H1 (cell line): ENCODE results near the gene CKLF. TPM values are rescaled to one million over a fixed set of nuclear protein-coding genes. Genes with fewer than 3 reads are reported as not detected.
"Not testable (repeated sequence)": the region's sequence is repeated elsewhere in the genome, so short reads cannot be mapped to it uniquely, and the experiment has no call there.

Experiments
- CTCF ChIA-PET: fragments of 300-600 bp; sonication (Branson Sonifier 250); formaldehyde crosslinking; loops from one replicate; lab custom pipeline; 2021; ENCODE audit not compliant: partially characterized antibody; lab: Charles Lee
- POLR2A ChIA-PET: fragments of 300-600 bp; sonication (Branson Sonifier 250); formaldehyde crosslinking; loops from one replicate; lab custom pipeline; 2021; ENCODE audit warnings: inconsistent platforms; ENCODE audit not compliant: partially characterized antibody; lab: Charles Lee
- DNase-seq, 2 experiments: peaks; one replicate each; pipeline versions ENCODE4 v3.0.0 to v3.0.0-alpha.2; 2010 to 2022; ENCODE audit warnings: low spot score in 2 of 2, low read depth in 1 of 2, mixed read lengths in 1 of 2
- FAIRE-seq: peaks from 2 replicates; lab custom pipeline; 2011; peaks lifted over from hg19 to GRCh38; lab: Jason Lieb, UNC
- H2AFZ ChIP-seq: 2 replicates; pipeline ENCODE4 v1.8.1; 2012; ENCODE audit warnings: low read length, inconsistent platforms
- H2AK5ac ChIP-seq: 2 replicates; pipeline ENCODE4 v1.6.1; 2013; ENCODE audit warnings: low read depth, low read length
- H2BK120ac ChIP-seq: replicated peaks from 2 replicates; pipeline ENCODE3; 2013; ENCODE audit warnings: low read depth, low read length, inconsistent platforms
- H2BK12ac ChIP-seq: 2 replicates; pipeline ENCODE4 v1.6.1; 2013; ENCODE audit warnings: low read depth, low read length
- H2BK15ac ChIP-seq: 2 replicates; pipeline ENCODE4 v1.6.1; 2013; ENCODE audit warnings: low read length
- H2BK20ac ChIP-seq: 2 replicates; pipeline ENCODE4 v1.6.1; 2013; ENCODE audit warnings: low read length
- H2BK5ac ChIP-seq: 2 replicates; pipeline ENCODE4 v1.6.1; 2013; ENCODE audit warnings: low read depth, low read length
- H3K14ac ChIP-seq: 2 replicates; pipeline ENCODE4 v1.6.1; 2013; ENCODE audit warnings: inconsistent platforms; ENCODE audit not compliant: insufficient read length
- H3K18ac ChIP-seq: 2 replicates; pipeline ENCODE4 v1.6.1; 2013; ENCODE audit warnings: low read length; ENCODE audit errors: extremely low read depth
- H3K23ac ChIP-seq: 2 replicates; pipeline ENCODE4 v1.6.1; 2013; ENCODE audit warnings: inconsistent platforms; ENCODE audit not compliant: insufficient read length
- H3K23me2 ChIP-seq: 2 replicates; pipeline ENCODE4 v1.6.1; 2013; ENCODE audit warnings: low read depth, low read length
- H3K27ac ChIP-seq: 2 replicates; pipeline ENCODE4 v1.6.1; 2011; ENCODE audit warnings: low read depth, low read length, inconsistent platforms
- H3K27me3 ChIP-seq, 4 experiments: replicated peaks in 1 of 4; 1 replicate in 1 of 4; 2 replicates in 3 of 4; pipeline versions ENCODE4 v1.6.1 to v1.8.1; 2011 to 2013; ENCODE audit warnings: low read length in 3 of 4, mild to moderate bottlenecking in 3 of 4, inconsistent platforms in 2 of 4, mixed read lengths in 2 of 4, moderate library complexity in 1 of 4; ENCODE audit not compliant: control insufficient read depth in 3 of 4, insufficient read depth in 3 of 4; ENCODE audit errors: extremely low read depth in 1 of 4
- H3K36me3 ChIP-seq, 4 experiments: 2 replicates each; pipeline versions ENCODE4 v1.6.1 to v1.8.1; 2011 to 2013; ENCODE audit warnings: mild to moderate bottlenecking in 4 of 4, low read length in 3 of 4, moderate library complexity in 2 of 4, control low read depth in 1 of 4, inconsistent platforms in 1 of 4; ENCODE audit not compliant: insufficient read depth in 4 of 4, control insufficient read depth in 2 of 4
- H3K4ac ChIP-seq: replicated peaks from 2 replicates; pipeline ENCODE3; 2013; ENCODE audit warnings: low read length, low read depth, mixed read lengths, inconsistent platforms; ENCODE audit not compliant: insufficient read length
- H3K4me1 ChIP-seq, 4 experiments: replicated peaks in 1 of 4; 1 replicate in 1 of 4; 2 replicates in 3 of 4; pipeline versions ENCODE4 v1.6.1 to v1.8.1; 2011 to 2013; ENCODE audit warnings: low read length in 3 of 4, inconsistent platforms in 2 of 4, mixed read lengths in 1 of 4; ENCODE audit not compliant: insufficient read depth in 4 of 4, control insufficient read depth in 3 of 4
- H3K4me2 ChIP-seq, 2 experiments: 2 replicates each; pipeline versions ENCODE4 v1.6.1 to v1.8.1; 2011 to 2013; ENCODE audit warnings: low read depth in 2 of 2, low read length in 2 of 2, control low read depth in 1 of 2, inconsistent platforms in 1 of 2, mild to moderate bottlenecking in 1 of 2; ENCODE audit not compliant: insufficient read depth in 1 of 2
- H3K4me3 ChIP-seq, 4 experiments: fragments of 200-600, 300-600 bp in 1 of 4; sonication (generic), shearing (Covaris generic), sonication (Bioruptor Twin) in 1 of 4; 2 replicates each; pipeline versions ENCODE4 v1.5.1 to v1.8.1; 2011 to 2016; ENCODE audit warnings: low read length in 4 of 4, low read depth in 3 of 4, control low read depth in 2 of 4, inconsistent platforms in 2 of 4, mild to moderate bottlenecking in 2 of 4, mixed read lengths in 1 of 4, moderate library complexity in 1 of 4; ENCODE audit not compliant: insufficient read depth in 2 of 4; ENCODE audit errors: extremely low read depth in 1 of 4
- H3K56ac ChIP-seq: replicated peaks from 2 replicates; pipeline ENCODE3; 2013; ENCODE audit warnings: low read depth, mild to moderate bottlenecking, mixed read lengths, low read length, inconsistent platforms; ENCODE audit not compliant: insufficient read length
- H3K79me1 ChIP-seq: 2 replicates; pipeline ENCODE4 v1.6.1; 2013; ENCODE audit warnings: low read depth, low read length, control low read depth
- H3K79me2 ChIP-seq, 2 experiments: 2 replicates each; pipeline versions ENCODE4 v1.6.1 to v1.8.1; 2012 to 2013; ENCODE audit warnings: low read length in 2 of 2, mild to moderate bottlenecking in 2 of 2, inconsistent platforms in 1 of 2; ENCODE audit not compliant: insufficient read depth in 2 of 2, control insufficient read depth in 1 of 2
- H3K9ac ChIP-seq, 4 experiments: replicated peaks in 1 of 4; 1 replicate in 1 of 4; 2 replicates in 3 of 4; pipeline versions ENCODE4 v1.6.1 to v1.8.1; 2011 to 2013; ENCODE audit warnings: low read depth in 3 of 4, low read length in 3 of 4, control low read depth in 2 of 4, mild to moderate bottlenecking in 2 of 4, moderate library complexity in 2 of 4, inconsistent platforms in 1 of 4; ENCODE audit errors: extremely low read depth in 1 of 4
- H3K9me3 ChIP-seq, 2 experiments: 2 replicates each; pipeline versions ENCODE4 v1.6.1 to v1.8.1; 2012 to 2013; ENCODE audit warnings: mild to moderate bottlenecking in 2 of 2, moderate library complexity in 2 of 2, control low read depth in 1 of 2, inconsistent platforms in 1 of 2, low read depth in 1 of 2, low read length in 1 of 2, mixed read lengths in 1 of 2; ENCODE audit not compliant: insufficient read depth in 2 of 2
- H4K20me1 ChIP-seq, 2 experiments: replicated peaks in 1 of 2; 2 replicates each; pipeline versions ENCODE3 to v1.8.1; 2011 to 2013; ENCODE audit warnings: inconsistent platforms in 2 of 2, low read length in 2 of 2, mild to moderate bottlenecking in 1 of 2; ENCODE audit not compliant: insufficient read depth in 2 of 2, control insufficient read depth in 1 of 2
- H4K5ac ChIP-seq: 2 replicates; pipeline ENCODE4 v1.6.1; 2013; ENCODE audit warnings: low read length, low read depth, mixed read lengths, inconsistent platforms; ENCODE audit not compliant: insufficient read length
- H4K8ac ChIP-seq: 2 replicates; pipeline ENCODE4 v1.8.0; 2013; ENCODE audit warnings: mild to moderate bottlenecking, moderate library complexity, low read length, inconsistent platforms; ENCODE audit not compliant: insufficient read depth; ENCODE audit errors: extremely low read depth
- H4K91ac ChIP-seq: replicated peaks from 2 replicates; pipeline ENCODE3; 2013; ENCODE audit warnings: low read length, mixed read lengths, inconsistent platforms; ENCODE audit not compliant: insufficient read length
- CBX5 ChIP-seq: fragments of 300-800, 300-1000 bp; sonication (generic); IDR thresholded peaks from 2 replicates; pipeline ENCODE4 v1.7.1; 2016; ENCODE audit warnings: antibody characterized with exemption, low read length, low read depth
- HDAC2 ChIP-seq, 2 experiments: fragments of 300-600 bp in 1 of 2; sonication (generic) in 1 of 2; IDR thresholded peaks; 2 replicates each; pipeline ENCODE4 v1.6.1; 2011 to 2012; ENCODE audit warnings: low read depth in 2 of 2, low read length in 2 of 2, mild to moderate bottlenecking in 2 of 2, moderate library complexity in 2 of 2, borderline replicate concordance in 1 of 2, inconsistent platforms in 1 of 2
- RAD21 ChIP-seq, 2 experiments: IDR thresholded peaks in 1 of 2; conservative IDR thresholded peaks in 1 of 2; 2 replicates each; pipeline ENCODE4 v1.6.1; 2011; ENCODE audit warnings: low read depth in 2 of 2, low read length in 2 of 2, improper control_type of control experiment in 1 of 2, inconsistent platforms in 1 of 2, mild to moderate bottlenecking in 1 of 2, moderate library complexity in 1 of 2
- WGBS, 2 experiments: shearing (Covaris generic) in 1 of 2; methylation state at CpG; one replicate each; pipeline versions ENCODE4 v1.1.6 to v1.1.7; 2013 to 2015; ENCODE audit warnings: low lambda C conversion rate in 2 of 2, mixed read lengths in 2 of 2, inconsistent platforms in 1 of 2, low coverage in 1 of 2, missing lambda C conversion rate in 1 of 2; ENCODE audit not compliant: insufficient replicate concordance in 2 of 2, insufficient coverage in 1 of 2, insufficient read length in 1 of 2; ENCODE audit errors: extremely low coverage in 1 of 2, missing lambda C conversion rate in 1 of 2; 5-methylcytosine and 5-hydroxymethylcytosine counted together
- polyA plus RNA-seq, 7 experiments: library from polyadenylated mRNA; depleted of rRNA in 3 of 7; stranded (reverse) in 5 of 7; unstranded in 2 of 7; fragments of >200 nt in 5 of 7; fragments of 200-250 nt in 2 of 7; gene quantifications; 1 replicate in 5 of 7; 2 replicates in 1 of 7; 4 replicates in 1 of 7; pipeline versions ENCODE4 v1.2.1 to v1.2.3, GENCODE V29; 2011 to 2013; ENCODE audit warnings: missing spikeins in 2 of 7, mixed read lengths in 2 of 7
- total RNA-seq: library from RNA; stranded (reverse); fragmentation: NEBNext Ultra II Directional; extraction: Animal tissue kit (Norgen Biotek cat#: 25700); gene quantifications from 2 replicates; pipeline ENCODE4 v1.2.1, GENCODE V29; 2021

The CKLF gene
- total and polyA plus RNA-seq, 2 of the 8 experiments (the other 6 are each of a cell fraction or from before 2014, with no cell fraction given): 21.1 to 63.5 TPM

DNA sequence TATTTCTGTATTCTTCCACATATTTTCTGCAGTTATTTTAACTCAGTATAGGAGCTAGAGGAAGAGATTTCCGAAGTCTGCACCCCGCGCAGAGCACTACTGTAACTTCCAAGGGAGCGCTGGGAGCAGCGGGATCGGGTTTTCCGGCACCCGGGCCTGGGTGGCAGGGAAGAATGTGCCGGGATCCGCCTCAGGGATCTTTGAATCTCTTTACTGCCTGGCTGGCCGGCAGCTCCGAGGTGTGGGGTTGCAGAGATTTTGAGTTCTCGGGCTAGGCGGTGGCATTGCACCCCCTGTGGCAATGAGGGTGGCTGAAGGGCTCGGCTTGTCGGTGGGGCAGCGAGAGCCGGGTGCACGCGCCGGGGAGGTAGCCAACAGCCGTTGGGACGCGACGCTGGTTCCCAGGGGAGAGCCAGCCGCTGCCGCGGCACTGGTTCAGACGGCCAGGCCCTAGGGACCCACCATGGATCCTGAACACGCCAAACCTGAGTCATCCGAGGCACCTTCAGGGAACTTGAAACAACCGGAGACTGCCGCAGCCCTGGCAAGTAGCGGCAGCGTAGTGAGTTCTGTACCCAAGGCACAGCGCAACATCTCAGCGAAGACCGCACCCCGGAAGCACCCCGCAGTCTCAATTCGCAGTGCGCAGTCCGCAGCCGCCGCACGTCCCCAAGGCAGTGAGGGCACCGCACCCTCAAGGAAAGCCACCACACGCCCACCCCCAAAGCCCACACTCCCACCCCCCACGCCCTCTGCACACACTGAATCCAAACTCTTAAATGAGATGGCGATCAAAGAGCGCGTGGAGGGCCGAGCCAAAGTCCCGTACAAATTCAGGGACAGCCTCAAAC is 13.9 kb downstream of the CKLF start, which contains the start of gene CMTM1 (continued):
- TF ChIP-seq RAD21 (IDR thresholded peaks at IDR 0.05 in 1 of 2, conservative IDR thresholded peaks at IDR 0.05 in 1 of 2; ENCODE audit: low read depth in 2 of 2, low read length in 2 of 2) (no peak), HDAC2 (IDR thresholded peaks at IDR 0.05; ENCODE audit: borderline replicate concordance in 1 of 2, low read depth in 2 of 2, low read length in 2 of 2) (no peak), CBX5 (no peak)
- TF ChIP-seq, all 59 proteins: peak for 0

DNA sequence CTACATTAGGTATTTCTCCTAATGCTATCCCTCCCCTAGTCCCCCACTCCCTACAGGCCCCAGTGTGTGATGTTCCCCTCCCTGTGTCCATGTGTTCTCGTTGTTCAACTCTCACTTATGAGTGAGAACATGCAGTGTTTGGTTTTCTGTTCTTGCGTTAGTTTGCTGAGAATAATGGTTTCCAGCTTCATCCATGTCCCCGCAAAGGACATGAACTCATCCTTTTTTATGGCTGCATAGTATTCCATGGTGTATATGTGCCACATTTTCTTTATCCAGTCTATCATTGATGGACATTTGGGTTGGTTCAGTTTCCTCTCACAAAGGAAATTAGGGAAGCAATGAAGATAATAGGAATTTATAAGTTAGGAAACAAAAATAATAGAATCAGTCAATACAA is 14.9 kb downstream of the CKLF start:
- H3K79me1 ChIP-seq, H4K20me1 ChIP-seq, H3K27me3 ChIP-seq, H3K18ac ChIP-seq, H3K4me2 ChIP-seq, H3K23ac ChIP-seq, H2BK5ac ChIP-seq, H3K36me3 ChIP-seq, DNase-seq, H2BK120ac ChIP-seq, H2BK15ac ChIP-seq, POLR2A ChIA-PET, H4K5ac ChIP-seq, H3K23me2 ChIP-seq, H3K14ac ChIP-seq, H2BK12ac ChIP-seq, H3K4me3 ChIP-seq, H2BK20ac ChIP-seq, H3K9ac ChIP-seq, FAIRE-seq, H2AFZ ChIP-seq, H2AK5ac ChIP-seq, H3K27ac ChIP-seq, H3K9me3 ChIP-seq, H4K91ac ChIP-seq, H4K8ac ChIP-seq, H3K4ac ChIP-seq, CTCF ChIA-PET, H3K4me1 ChIP-seq, H3K56ac ChIP-seq, H3K79me2 ChIP-seq: not testable (repeated sequence)
- WGBS, 2 experiments: 92% methylated on average over 3 of the region's 3 CpGs; no CpG with 5 or more reads in 1 of the 2 experiments
